Lower lobe of right lung (tissue), 2 donors: Measurements from ENCODE around the gene SLC12A6. TPM values are rescaled to one million over a fixed set of nuclear protein-coding genes. Genes with fewer than 3 reads are reported as not detected.

ENCODE experiments used
- ATAC-seq, 2 donors: fragments of 200-7000 bp; cut with Tn5 transposase; one replicate each; pipeline ENCODE4 v1.9.1; 2020 to 2022; ENCODE audit warnings: mild to moderate bottlenecking in 2 of 2, moderate library complexity in 2 of 2
- DNase-seq: peaks from one replicate; pipeline ENCODE4 v3.0.0-alpha.2; 2020
- H3K27ac ChIP-seq: fragments of 200-600 bp; one replicate; pipeline ENCODE4 v1.8.0; 2022
- H3K27me3 ChIP-seq: fragments of 200-600 bp; one replicate; pipeline ENCODE4 v1.8.0; 2022; ENCODE audit warnings: low read depth
- H3K36me3 ChIP-seq: fragments of 200-600 bp; one replicate; pipeline ENCODE4 v1.8.0; 2022; ENCODE audit warnings: mild to moderate bottlenecking
- H3K4me1 ChIP-seq: fragments of 200-600 bp; one replicate; pipeline ENCODE4 v1.8.0; 2022
- H3K4me3 ChIP-seq: fragments of 200-600 bp; one replicate; pipeline ENCODE4 v1.8.0; 2022; ENCODE audit warnings: mild to moderate bottlenecking
- H3K9me3 ChIP-seq: fragments of 200-600 bp; one replicate; pipeline ENCODE4 v1.8.0; 2022
- intact Hi-C: fragments of 100-400 bp; cut with DNase I; formaldehyde crosslinking; loops from one replicate; pipeline ENCODE4 v1.11.0; 2022
- total RNA-seq: library from RNA; stranded (reverse); fragmentation: NEBNext Ultra II Directional; extraction: Animal tissue kit (Norgen Biotek cat#: 25700); gene quantifications from one replicate; pipeline ENCODE4 v1.2.1, GENCODE V29; 2021
- TF ChIP-seq, protein P1 (sequence below): fragments of 200-600 bp; IDR thresholded peaks from one replicate; pipeline ENCODE4 v1.8.0; 2022; ENCODE audit warnings: antibody characterized with exemption, mild to moderate bottlenecking
- donor health status: DM: no; HTN: yes; CAD: no; lungs with severe emphysema.

The SLC12A6 gene
- total RNA-seq, 1 donor from 2014 or later: 59.7 TPM

DNA sequence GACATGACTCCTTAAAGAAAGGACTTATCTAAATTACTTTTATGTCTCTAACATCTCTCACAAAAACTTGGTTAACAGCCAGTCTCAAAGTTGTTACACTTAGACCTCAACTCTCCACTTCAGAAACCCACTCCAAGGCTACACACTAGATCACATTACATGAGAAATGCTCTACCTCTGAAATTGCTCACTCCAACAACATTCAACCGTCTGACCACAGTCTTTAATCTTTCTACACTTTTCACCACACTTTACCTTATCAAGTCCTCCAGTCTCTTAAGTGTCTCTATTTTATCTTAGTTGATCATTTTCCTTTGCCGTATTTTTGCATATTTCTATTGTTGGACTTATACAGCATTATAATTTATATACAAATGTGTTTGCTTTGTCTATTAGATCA is 5.8 kb downstream of the SLC12A6 start:
- TF ChIP-seq, protein P1, sequence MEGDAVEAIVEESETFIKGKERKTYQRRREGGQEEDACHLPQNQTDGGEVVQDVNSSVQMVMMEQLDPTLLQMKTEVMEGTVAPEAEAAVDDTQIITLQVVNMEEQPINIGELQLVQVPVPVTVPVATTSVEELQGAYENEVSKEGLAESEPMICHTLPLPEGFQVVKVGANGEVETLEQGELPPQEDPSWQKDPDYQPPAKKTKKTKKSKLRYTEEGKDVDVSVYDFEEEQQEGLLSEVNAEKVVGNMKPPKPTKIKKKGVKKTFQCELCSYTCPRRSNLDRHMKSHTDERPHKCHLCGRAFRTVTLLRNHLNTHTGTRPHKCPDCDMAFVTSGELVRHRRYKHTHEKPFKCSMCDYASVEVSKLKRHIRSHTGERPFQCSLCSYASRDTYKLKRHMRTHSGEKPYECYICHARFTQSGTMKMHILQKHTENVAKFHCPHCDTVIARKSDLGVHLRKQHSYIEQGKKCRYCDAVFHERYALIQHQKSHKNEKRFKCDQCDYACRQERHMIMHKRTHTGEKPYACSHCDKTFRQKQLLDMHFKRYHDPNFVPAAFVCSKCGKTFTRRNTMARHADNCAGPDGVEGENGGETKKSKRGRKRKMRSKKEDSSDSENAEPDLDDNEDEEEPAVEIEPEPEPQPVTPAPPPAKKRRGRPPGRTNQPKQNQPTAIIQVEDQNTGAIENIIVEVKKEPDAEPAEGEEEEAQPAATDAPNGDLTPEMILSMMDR: no peak
- no peaks in the 10 kb centered on the region for H3K9me3 ChIP-seq
- intact Hi-C loops: no loop called here
- H3K4me3 ChIP-seq: no peak overlapping the region
- H3K36me3 ChIP-seq: no peaks in the 10 kb centered on the region
- DNase-seq (no peak), ATAC-seq (no peak)
- H3K27ac ChIP-seq: no peak overlapping the region
- H3K27me3 ChIP-seq: no peaks in the 10 kb centered on the region
- peaks cover 34% of the 10 kb centered on the region for H3K4me1 ChIP-seq

DNA sequence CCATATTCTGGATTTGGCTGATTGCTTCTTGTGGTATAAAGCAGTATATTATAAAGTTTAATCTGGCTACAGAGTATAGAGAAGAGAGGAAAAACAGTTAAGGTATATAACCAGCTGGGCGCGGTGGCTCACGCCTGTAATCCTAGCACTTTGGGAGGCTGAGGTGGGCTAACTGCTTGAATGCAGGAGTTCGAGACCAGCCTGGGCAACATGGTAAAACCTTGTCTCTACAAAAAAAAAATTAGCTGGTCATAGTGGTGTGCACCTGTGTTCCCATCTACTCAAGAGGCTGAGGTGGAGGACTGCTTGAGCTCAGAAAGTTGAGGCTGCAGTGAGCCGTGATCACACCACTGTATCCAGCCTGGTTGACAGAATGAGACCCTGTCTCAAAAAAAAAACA is 7.3 kb downstream of the SLC12A6 start:
- no peak for ATAC-seq
- intact Hi-C loops: no loop called here
- no peaks in the 10 kb centered on the region for H3K36me3 ChIP-seq
- DNase-seq: no peak
- TF ChIP-seq, protein P1: no peak
- H3K4me3 ChIP-seq: no peak overlapping the region
- H3K4me1 ChIP-seq: peaks cover 18% of the 10 kb centered on the region
- H3K9me3 ChIP-seq: no peaks in the 10 kb centered on the region
- H3K27me3 ChIP-seq: no peaks in the 10 kb centered on the region
- H3K27ac ChIP-seq: no peak overlapping the region

DNA sequence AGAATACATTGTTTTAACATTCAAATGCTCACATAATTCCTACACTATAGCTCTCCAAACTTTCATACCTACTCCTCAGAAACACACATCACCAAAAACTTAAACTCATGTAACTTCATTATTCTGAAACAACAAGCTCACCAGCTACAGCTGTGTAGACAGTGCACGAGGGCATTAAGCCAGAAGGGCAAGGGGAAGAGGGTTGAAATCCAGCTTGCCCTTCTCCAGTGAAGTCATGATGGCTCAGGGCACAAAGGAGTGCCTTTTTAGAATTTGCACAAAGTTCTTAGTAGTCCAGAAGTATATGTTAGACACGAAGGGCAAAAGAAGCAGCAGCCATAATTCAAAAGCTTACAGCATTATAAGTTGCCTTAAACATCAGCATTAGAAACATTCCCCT is 8.6 kb downstream of the SLC12A6 start:
- DNase-seq: no peak
- TF ChIP-seq, protein P1: no peak
- Histone ChIP-seq H3K4me1 (peaks cover 12% of the 10 kb centered on the region), H3K36me3 (no peaks in the 10 kb centered on the region), H3K9me3 (no peaks in the 10 kb centered on the region), H3K27ac (no peak overlapping the region), H3K27me3 (no peaks in the 10 kb centered on the region), H3K4me3 (no peak overlapping the region)
- intact Hi-C loops: no loop called here
- no peak for ATAC-seq

DNA sequence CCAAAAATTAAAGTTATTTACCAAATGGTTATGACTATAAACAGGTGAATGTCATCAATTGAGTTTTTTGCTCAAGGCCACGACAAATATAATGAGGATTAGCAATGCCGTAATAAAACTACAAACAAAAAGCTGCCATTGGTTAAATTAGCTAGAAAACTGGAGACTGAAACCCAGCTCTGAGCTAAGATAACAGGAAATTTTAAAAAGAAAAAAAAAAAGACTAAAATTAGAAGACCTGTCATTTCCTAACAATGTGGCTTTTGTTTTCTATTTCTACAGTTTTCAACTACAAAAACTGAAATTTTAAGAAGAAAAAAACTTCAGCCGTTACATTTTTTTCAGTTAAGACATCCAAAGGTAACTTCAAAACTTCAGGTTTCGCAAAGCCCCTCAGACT is 9.7 kb downstream of the SLC12A6 start:
- Histone ChIP-seq H3K4me3 (no peak overlapping the region), H3K36me3 (no peaks in the 10 kb centered on the region), H3K9me3 (no peaks in the 10 kb centered on the region), H3K4me1 (peaks cover 12% of the 10 kb centered on the region), H3K27me3 (no peaks in the 10 kb centered on the region), H3K27ac (no peak overlapping the region)
- DNase-seq: no peak
- TF ChIP-seq, protein P1: no peak
- intact Hi-C loops: no loop called here
- ATAC-seq: no peak

DNA sequence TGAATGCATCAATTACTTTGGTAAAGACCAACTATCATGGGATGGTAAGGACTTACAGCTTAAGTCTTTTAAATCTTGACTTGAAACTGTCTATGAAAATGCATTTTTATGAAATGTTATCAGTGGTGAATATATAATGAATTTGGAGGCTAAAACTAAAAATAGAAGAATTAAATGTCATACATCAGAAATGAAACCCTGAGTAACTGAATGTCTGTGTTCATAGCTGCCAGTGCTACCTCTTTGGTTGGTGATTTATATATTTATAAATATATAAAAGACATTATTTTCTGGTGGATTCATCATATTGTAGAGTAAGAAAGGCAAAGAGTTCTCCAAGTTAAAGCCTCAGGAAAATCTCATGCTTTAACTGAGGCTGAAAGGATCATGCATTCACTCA is 12.2 kb downstream of the SLC12A6 start:
- H3K4me1 ChIP-seq: no peaks in the 10 kb centered on the region
- H3K9me3 ChIP-seq: no peaks in the 10 kb centered on the region
- no peaks in the 10 kb centered on the region for H3K27me3 ChIP-seq
- no peak overlapping the region for H3K27ac ChIP-seq
- no peaks in the 10 kb centered on the region for H3K36me3 ChIP-seq
- ATAC-seq: no peak
- DNase-seq: no peak
- H3K4me3 ChIP-seq: no peak overlapping the region
- TF ChIP-seq, protein P1: no peak
- intact Hi-C loops: no loop called here

DNA sequence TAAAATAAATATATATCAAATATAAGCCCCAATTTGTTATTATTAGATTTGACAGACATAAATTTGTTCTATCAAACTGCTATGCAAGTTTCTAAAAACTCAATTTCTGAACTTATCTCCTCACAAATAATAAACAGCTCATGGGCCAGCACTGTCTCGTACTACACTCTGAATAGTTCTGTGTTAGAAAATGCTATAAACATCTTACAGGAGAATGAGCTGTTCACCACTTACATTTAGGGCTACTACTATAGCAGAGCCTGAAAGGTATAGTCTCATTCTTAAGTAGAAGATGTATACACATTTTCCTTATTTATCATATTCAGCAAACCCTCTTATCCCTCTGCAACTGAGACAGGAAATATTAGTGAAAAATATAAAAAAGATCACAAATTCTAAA is 12.6 kb downstream of the SLC12A6 start:
- no peak for ATAC-seq

More for the DNA sequence above, 12.6 kb downstream of the SLC12A6 start:
- Histone ChIP-seq H3K4me1 (no peaks in the 10 kb centered on the region), H3K4me3 (no peak overlapping the region), H3K27ac (no peak overlapping the region), H3K36me3 (no peaks in the 10 kb centered on the region), H3K9me3 (no peaks in the 10 kb centered on the region), H3K27me3 (no peaks in the 10 kb centered on the region)
- DNase-seq: no peak
- TF ChIP-seq, protein P1: no peak
- intact Hi-C loops: no loop called here
